Measurements from ENCODE around the gene PTTG1IP2.

DNA sequence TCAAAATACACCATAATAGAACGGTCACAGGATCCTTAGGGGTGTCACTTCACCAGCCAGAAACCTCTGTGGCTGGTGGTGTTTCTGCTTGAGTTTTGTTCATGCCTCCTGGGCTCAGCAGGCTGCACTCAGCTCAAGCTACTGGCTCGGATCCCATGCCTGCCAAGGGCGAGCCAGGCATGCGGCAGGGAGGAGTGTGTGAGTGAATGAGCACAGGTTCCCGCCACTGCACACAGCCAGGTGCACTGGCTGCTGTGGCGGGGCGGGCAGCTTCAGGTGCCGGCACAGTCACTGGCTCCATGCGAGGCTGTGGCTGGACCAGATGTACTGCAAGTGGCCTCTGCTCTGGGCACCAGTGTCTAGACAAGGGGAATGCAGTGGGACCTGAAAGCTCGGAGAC is 36.7 kb upstream of the PTTG1IP2 start:
- TF ChIP-seq CTCF (IDR thresholded peaks at IDR 0.05) (no peak), POLR2A (IDR thresholded peaks at IDR 0.05) (no peak)

Measured in right lobe of liver (tissue), 4 donors.